ENCODE results near the gene ACMSD. TPM values are rescaled to one million over a fixed set of nuclear protein-coding genes. Genes with fewer than 3 reads are reported as not detected.

ACMSD gene
- polyA plus RNA-seq, 2 donors: not detected

DNA sequence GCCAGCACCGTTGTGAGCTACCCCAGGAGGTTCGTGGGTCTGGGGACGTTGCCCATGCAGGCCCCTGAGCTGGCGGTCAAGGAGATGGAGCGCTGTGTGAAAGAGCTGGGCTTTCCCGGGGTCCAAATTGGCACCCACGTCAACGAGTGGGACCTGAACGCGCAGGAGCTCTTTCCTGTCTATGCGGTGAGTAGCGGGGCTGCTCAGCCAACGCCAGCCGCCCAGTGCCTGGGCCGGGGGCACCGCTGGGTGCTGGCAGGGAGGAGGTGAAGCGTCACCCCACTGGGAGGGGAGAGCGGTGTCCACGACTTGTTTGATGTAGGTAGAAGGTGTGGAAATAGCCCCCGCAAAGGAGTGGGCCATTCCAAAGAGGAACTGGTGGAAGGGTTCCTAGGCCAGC is 25.0 kb downstream of the ACMSD start:
- WGBS, 2 donors: 87 to 93% methylated on average over 20 of the region's 20 CpGs
- Histone ChIP-seq H3K36me3 (ENCODE audit: control insufficient read depth in 2 of 2, insufficient read depth in 2 of 2, low read length in 1 of 2) (no peaks in the 10 kb centered on the region), H3K27ac (ENCODE audit: low read depth in 2 of 2, low read length in 1 of 2) (no peak overlapping the region)

DNA sequence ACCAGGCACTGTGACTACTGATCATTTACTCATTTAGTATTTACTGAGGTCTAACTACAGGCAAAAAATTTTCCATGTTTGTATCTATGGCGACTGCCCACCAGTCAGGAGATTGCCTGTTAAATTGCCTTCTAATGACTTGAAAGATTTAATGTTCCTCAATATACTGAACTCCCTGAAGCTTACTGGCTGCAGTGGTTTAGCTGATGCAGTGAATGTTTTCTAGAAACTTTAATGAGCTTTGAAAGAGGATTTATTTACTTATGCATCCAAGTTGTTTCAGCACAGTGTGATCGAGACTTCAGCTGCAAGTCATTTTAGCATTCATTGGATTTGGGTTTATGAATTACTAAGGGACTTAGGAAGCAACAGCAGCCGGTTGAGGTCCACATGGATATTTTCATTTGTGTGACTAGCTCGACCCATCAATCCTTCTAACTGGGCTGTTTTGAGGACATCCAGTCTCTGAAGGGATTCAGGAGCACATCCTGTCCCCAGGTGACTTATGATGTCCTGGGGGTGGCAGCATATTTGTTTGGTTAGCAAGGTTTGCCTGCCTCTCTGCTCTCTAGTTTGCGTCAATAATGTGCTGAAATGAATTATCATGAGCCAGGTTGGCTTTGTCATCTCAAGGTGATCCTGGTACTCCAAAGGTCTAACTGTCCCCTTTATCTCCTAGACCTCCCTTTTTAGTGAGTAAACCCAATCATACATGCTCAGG is 26.8 kb downstream of the ACMSD start:
- Histone ChIP-seq H3K4me3 (ENCODE audit: low read depth in 1 of 2, low read length in 2 of 2) (no peak overlapping the region), H3K4me1 (ENCODE audit: control insufficient read depth in 2 of 2, insufficient read depth in 2 of 2, low read length in 1 of 2) (no peaks in the 10 kb centered on the region), H3K27me3 (ENCODE audit: control insufficient read depth in 1 of 2, insufficient read depth in 2 of 2, low read length in 2 of 2) (no peaks in the 10 kb centered on the region), H3K9me3 (ENCODE audit: control insufficient read depth in 2 of 2, insufficient read depth in 1 of 2, low read depth in 1 of 2, low read length in 1 of 2) (peaks cover 0 to 2% of the 10 kb centered on the region in 2 donors), H3K36me3 (ENCODE audit: control insufficient read depth in 2 of 2, insufficient read depth in 2 of 2, low read length in 1 of 2) (no peaks in the 10 kb centered on the region), H3K27ac (ENCODE audit: low read depth in 2 of 2, low read length in 1 of 2) (no peak overlapping the region)
- 80% methylated on average over 5 of the region's 5 CpGs for WGBS, 2 donors

More for the DNA sequence above, 25.0 kb downstream of the ACMSD start:
- no peaks in the 10 kb centered on the region for H3K9me3 ChIP-seq (ENCODE audit: control insufficient read depth in 2 of 2, insufficient read depth in 1 of 2, low read depth in 1 of 2, low read length in 1 of 2)
- no peaks in the 10 kb centered on the region for H3K27me3 ChIP-seq (ENCODE audit: control insufficient read depth in 1 of 2, insufficient read depth in 2 of 2, low read length in 2 of 2)
- H3K4me3 ChIP-seq (ENCODE audit: low read depth in 1 of 2, low read length in 2 of 2): no peak overlapping the region
- no peaks in the 10 kb centered on the region for H3K4me1 ChIP-seq (ENCODE audit: control insufficient read depth in 2 of 2, insufficient read depth in 2 of 2, low read length in 1 of 2)

DNA sequence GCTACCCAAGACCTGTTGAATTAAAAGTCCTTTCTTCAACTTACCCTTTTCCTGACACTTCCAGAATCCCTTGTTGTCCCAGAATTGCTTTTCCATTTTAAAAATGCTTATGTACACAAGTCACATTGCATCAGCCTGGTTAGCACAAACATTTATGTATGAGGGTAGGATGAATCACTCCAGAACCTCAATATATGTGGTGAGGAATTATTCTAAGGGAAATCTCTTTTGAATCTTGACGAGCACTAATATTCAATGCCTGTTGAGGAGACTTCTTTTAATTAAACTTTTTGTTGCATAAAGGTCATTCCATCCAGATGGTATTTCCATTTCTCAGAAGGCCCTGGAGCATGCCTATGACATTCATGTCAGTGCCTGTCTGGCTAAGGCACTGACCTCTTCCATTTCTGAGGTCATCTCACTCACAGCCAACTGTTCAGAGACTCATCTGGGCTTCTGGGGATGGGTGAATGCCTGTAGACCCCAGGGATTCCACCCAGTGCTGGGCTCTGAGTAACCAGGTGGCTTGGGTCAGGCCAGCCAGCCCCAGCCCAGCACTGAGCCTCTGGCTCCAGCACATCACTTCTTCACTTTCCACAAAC is 28.2 kb downstream of the ACMSD start:
- Histone ChIP-seq H3K27me3 (ENCODE audit: control insufficient read depth in 1 of 2, insufficient read depth in 2 of 2, low read length in 2 of 2) (no peaks in the 10 kb centered on the region), H3K4me1 (ENCODE audit: control insufficient read depth in 2 of 2, insufficient read depth in 2 of 2, low read length in 1 of 2) (no peaks in the 10 kb centered on the region), H3K9me3 (ENCODE audit: control insufficient read depth in 2 of 2, insufficient read depth in 1 of 2, low read depth in 1 of 2, low read length in 1 of 2) (peaks cover 0 to 2% of the 10 kb centered on the region in 2 donors), H3K27ac (ENCODE audit: low read depth in 2 of 2, low read length in 1 of 2) (no peak overlapping the region), H3K4me3 (ENCODE audit: low read depth in 1 of 2, low read length in 2 of 2) (no peak overlapping the region), H3K36me3 (ENCODE audit: control insufficient read depth in 2 of 2, insufficient read depth in 2 of 2, low read length in 1 of 2) (no peaks in the 10 kb centered on the region)
- WGBS, 2 donors: 80 to 94% methylated on average over 1 of the region's 1 CpG

DNA sequence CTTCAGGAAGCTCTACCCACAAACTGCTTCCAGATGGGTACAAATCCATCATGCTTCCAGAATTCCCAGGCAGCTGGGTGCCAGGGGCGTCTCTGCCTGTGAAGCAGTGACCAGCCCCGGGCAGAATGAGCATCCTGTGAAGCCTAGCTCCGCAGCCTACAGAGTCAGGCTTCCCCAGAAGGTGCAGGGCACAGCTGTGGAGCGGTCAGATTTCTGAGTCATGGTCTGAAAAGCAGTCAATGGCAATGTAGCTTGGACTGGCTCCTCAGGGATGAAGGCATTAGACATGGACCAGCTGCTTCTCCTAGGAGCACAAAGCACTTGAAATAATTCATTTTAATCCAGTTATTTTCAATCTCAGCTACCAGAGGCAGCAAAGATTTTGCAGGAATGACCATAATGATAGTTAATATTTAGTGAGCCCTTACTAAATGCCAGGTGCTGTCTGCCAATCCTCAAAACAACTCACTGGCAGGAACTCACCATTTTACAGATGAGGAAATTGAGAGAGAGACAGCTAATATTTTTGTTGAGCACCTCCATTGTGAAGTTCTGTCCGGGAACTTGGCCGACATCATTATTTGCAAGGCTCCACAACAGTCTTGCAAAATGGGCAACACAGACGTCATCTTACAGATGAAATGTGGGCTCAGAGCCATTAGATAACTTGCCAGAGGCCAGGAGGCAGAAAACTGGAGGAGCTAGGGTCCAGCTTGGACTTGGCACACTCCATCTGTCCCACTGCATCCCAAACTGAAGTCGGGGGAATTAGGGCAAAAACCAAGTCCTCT is 31.7 kb downstream of the ACMSD start:
- no peaks in the 10 kb centered on the region for H3K27me3 ChIP-seq (ENCODE audit: control insufficient read depth in 1 of 2, insufficient read depth in 2 of 2, low read length in 2 of 2)
- peaks cover 0 to 2% of the 10 kb centered on the region in 2 donors for H3K9me3 ChIP-seq (ENCODE audit: control insufficient read depth in 2 of 2, insufficient read depth in 1 of 2, low read depth in 1 of 2, low read length in 1 of 2)
- H3K4me3 ChIP-seq (ENCODE audit: low read depth in 1 of 2, low read length in 2 of 2): no peak overlapping the region
- no peaks in the 10 kb centered on the region for H3K4me1 ChIP-seq (ENCODE audit: control insufficient read depth in 2 of 2, insufficient read depth in 2 of 2, low read length in 1 of 2)
- no peaks in the 10 kb centered on the region for H3K36me3 ChIP-seq (ENCODE audit: control insufficient read depth in 2 of 2, insufficient read depth in 2 of 2, low read length in 1 of 2)
- 73 to 75% methylated on average over 8 of the region's 8 CpGs for WGBS, 2 donors
- H3K27ac ChIP-seq (ENCODE audit: low read depth in 2 of 2, low read length in 1 of 2): no peak overlapping the region

DNA sequence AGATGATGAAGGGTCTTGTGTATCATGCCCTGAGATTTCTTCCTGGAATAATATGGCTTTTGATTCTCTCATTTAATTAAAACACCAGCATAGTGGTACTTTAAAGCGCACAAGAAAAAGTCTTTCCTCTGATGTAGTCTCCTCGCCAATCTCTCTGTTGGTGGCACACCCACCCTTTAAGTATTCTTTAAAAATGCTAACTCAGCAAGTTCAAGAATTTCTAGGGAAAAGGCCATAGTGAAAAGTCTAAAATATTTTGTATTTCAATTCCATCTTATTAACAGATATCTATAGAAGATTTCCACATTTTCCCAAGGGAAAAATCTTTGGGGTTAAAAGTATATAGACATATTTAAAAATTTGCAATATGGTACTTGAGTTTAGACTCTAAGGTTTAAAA is 34.7 kb downstream of the ACMSD start:
- Histone ChIP-seq H3K4me3 (ENCODE audit: low read depth in 1 of 2, low read length in 2 of 2) (no peak overlapping the region), H3K4me1 (ENCODE audit: control insufficient read depth in 2 of 2, insufficient read depth in 2 of 2, low read length in 1 of 2) (no peaks in the 10 kb centered on the region), H3K36me3 (ENCODE audit: control insufficient read depth in 2 of 2, insufficient read depth in 2 of 2, low read length in 1 of 2) (no peaks in the 10 kb centered on the region), H3K9me3 (ENCODE audit: control insufficient read depth in 2 of 2, insufficient read depth in 1 of 2, low read depth in 1 of 2, low read length in 1 of 2) (peaks cover 0 to 2% of the 10 kb centered on the region in 2 donors), H3K27me3 (ENCODE audit: control insufficient read depth in 1 of 2, insufficient read depth in 2 of 2, low read length in 2 of 2) (no peaks in the 10 kb centered on the region), H3K27ac (ENCODE audit: low read depth in 2 of 2, low read length in 1 of 2) (no peak overlapping the region)
- 96 to 100% methylated on average over 2 of the region's 2 CpGs for WGBS, 2 donors

DNA sequence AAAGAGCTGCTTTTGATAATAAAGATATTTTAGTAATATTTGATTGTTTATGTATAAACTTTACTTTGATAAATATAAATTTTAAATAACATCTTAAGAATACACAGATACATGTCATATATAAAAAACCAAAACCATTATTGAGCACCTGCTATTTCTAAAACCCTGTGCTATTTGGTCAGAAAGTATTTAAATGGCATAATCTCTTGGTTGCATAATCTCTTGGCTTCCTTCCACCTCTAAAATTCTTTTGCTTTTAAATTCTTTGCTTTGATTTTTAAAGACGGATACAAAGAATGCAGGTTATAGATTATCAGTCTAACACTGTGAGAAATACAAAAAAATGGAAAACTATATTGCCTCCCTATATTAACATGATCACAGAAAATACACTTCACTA is 36.9 kb downstream of the ACMSD start:
- Histone ChIP-seq H3K27me3 (ENCODE audit: control insufficient read depth in 1 of 2, insufficient read depth in 2 of 2, low read length in 2 of 2) (no peaks in the 10 kb centered on the region), H3K9me3 (ENCODE audit: control insufficient read depth in 2 of 2, insufficient read depth in 1 of 2, low read depth in 1 of 2, low read length in 1 of 2) (no peaks in the 10 kb centered on the region), H3K4me3 (ENCODE audit: low read depth in 1 of 2, low read length in 2 of 2) (no peak overlapping the region), H3K4me1 (ENCODE audit: control insufficient read depth in 2 of 2, insufficient read depth in 2 of 2, low read length in 1 of 2) (no peaks in the 10 kb centered on the region), H3K27ac (ENCODE audit: low read depth in 2 of 2, low read length in 1 of 2) (no peak overlapping the region), H3K36me3 (ENCODE audit: control insufficient read depth in 2 of 2, insufficient read depth in 2 of 2, low read length in 1 of 2) (no peaks in the 10 kb centered on the region)
- WGBS, 2 donors: 40% methylated on average over 1 of the region's 1 CpG

DNA sequence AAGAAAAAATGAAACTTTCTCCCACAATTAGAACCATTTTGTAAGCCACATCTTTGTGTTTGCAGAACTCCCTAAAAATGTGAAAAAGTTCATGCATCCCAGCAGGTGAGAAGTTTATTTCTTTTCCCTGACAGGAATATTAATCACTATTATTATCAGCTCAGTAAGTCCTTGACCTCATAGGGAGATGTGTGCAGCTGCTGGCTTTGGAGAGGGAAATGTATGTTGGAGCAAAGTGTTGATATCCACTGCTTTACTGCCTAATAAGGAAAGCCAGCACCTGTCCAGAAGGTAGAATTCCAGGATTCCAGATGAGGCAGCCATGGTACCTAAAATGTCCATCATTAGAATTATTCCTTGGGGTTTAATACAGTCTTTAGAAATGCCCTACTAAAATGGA is 44.4 kb downstream of the ACMSD start:
- no peaks in the 10 kb centered on the region for H3K36me3 ChIP-seq (ENCODE audit: control insufficient read depth in 2 of 2, insufficient read depth in 2 of 2, low read length in 1 of 2)
- no peak overlapping the region for H3K4me3 ChIP-seq (ENCODE audit: low read depth in 1 of 2, low read length in 2 of 2)
- no peaks in the 10 kb centered on the region for H3K9me3 ChIP-seq (ENCODE audit: control insufficient read depth in 2 of 2, insufficient read depth in 1 of 2, low read depth in 1 of 2, low read length in 1 of 2)
- no peaks in the 10 kb centered on the region for H3K27me3 ChIP-seq (ENCODE audit: control insufficient read depth in 1 of 2, insufficient read depth in 2 of 2, low read length in 2 of 2)
- no peaks in the 10 kb centered on the region for H3K4me1 ChIP-seq (ENCODE audit: control insufficient read depth in 2 of 2, insufficient read depth in 2 of 2, low read length in 1 of 2)
- H3K27ac ChIP-seq (ENCODE audit: low read depth in 2 of 2, low read length in 1 of 2): no peak overlapping the region

DNA sequence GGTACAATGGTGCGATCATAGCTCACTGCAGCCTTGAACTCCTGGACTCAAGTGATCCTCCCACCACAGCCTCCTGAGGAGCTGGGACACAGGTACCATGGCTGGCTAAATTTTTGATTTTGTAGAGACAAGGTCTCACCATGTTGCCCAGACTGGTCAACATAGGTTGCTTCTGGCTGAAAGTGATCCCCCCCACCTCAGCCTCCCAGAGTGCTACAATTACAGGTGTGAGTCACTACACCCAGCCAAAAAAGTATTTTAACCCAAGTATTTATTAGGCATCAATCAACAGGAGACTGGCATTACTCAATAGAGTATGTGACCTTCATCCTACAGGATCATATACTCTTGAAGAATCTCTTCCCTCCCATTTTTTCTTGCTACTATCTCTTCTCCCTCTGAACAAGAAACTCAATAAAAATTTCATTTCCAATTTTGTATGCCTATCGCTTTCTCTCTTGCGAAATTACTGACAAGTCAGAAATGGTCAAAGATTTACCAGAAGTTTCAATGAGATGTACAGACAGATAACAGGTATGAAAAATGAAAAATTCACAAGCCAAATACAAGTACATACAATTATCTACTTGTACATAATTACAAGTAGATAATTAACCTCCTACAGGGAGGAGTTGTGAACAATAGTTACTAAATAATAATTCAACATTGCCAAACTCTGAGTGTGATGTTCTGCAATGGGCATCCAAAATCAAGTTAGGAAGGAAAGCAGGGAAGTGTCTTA is 45.3 kb downstream of the ACMSD start:
- no peaks in the 10 kb centered on the region for H3K9me3 ChIP-seq (ENCODE audit: control insufficient read depth in 2 of 2, insufficient read depth in 1 of 2, low read depth in 1 of 2, low read length in 1 of 2)
- H3K27me3 ChIP-seq (ENCODE audit: control insufficient read depth in 1 of 2, insufficient read depth in 2 of 2, low read length in 2 of 2): no peaks in the 10 kb centered on the region
- no peaks in the 10 kb centered on the region for H3K4me1 ChIP-seq (ENCODE audit: control insufficient read depth in 2 of 2, insufficient read depth in 2 of 2, low read length in 1 of 2)
- H3K4me3 ChIP-seq (ENCODE audit: low read depth in 1 of 2, low read length in 2 of 2): no peak overlapping the region
- H3K36me3 ChIP-seq (ENCODE audit: control insufficient read depth in 2 of 2, insufficient read depth in 2 of 2, low read length in 1 of 2): no peaks in the 10 kb centered on the region
- H3K27ac ChIP-seq (ENCODE audit: low read depth in 2 of 2, low read length in 1 of 2): no peak overlapping the region
- 88 to 95% methylated on average over 3 of the region's 3 CpGs for WGBS, 2 donors

DNA sequence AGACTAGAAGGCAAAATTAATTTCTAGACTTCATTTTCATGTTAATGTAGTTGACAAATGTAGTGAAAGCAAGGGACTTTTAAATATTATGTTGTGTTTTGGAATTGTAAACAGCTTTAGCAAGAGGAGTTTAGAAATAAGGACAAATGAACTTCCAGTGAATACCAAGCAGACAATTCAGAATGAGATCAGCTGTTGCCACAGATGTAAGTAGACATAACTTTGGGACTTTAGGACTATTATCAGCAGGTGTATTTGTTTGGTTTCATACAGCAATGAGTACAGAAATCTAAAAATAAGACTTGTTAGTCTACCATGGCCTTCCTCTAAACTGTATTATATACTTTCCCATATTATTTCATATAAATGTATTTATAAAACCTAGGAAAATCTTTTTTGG is 46.0 kb downstream of the ACMSD start:
- H3K4me3 ChIP-seq (ENCODE audit: low read depth in 1 of 2, low read length in 2 of 2): no peak overlapping the region
- H3K9me3 ChIP-seq (ENCODE audit: control insufficient read depth in 2 of 2, insufficient read depth in 1 of 2, low read depth in 1 of 2, low read length in 1 of 2): no peaks in the 10 kb centered on the region
- H3K27me3 ChIP-seq (ENCODE audit: control insufficient read depth in 1 of 2, insufficient read depth in 2 of 2, low read length in 2 of 2): no peaks in the 10 kb centered on the region
- H3K4me1 ChIP-seq (ENCODE audit: control insufficient read depth in 2 of 2, insufficient read depth in 2 of 2, low read length in 1 of 2): no peaks in the 10 kb centered on the region
- H3K27ac ChIP-seq (ENCODE audit: low read depth in 2 of 2, low read length in 1 of 2): no peak overlapping the region
- H3K36me3 ChIP-seq (ENCODE audit: control insufficient read depth in 2 of 2, insufficient read depth in 2 of 2, low read length in 1 of 2): no peaks in the 10 kb centered on the region

Data from esophagus (tissue), 2 donors.